ENCODE data around the gene FAM20C.

Gene FAM20C

GRCh38 chr7:278081-278480 lies 85.7 kb downstream of the FAM20C start:
- no peak for DNase-seq

GRCh38 chr7:279821-280220 lies 87.5 kb downstream of the FAM20C start:
- DNase-seq: no peak

- DNase-seq: no peak
Observed at GRCh38 chr7:280461-280860, 88.1 kb downstream of the FAM20C start.

GRCh38 chr7:281637-282036 lies 89.3 kb downstream of the FAM20C start:
- DNase-seq: no peak

- DNase-seq: no peak
Observed at GRCh38 chr7:282621-283020, 90.2 kb downstream of the FAM20C start.

GRCh38 chr7:284762-285722 lies 92.7 kb downstream of the FAM20C start:
- DNase-seq: no peak

- DNase-seq: no peak
Observed at GRCh38 chr7:285731-286130, 93.4 kb downstream of the FAM20C start.

GRCh38 chr7:286266-286665 lies 93.9 kb downstream of the FAM20C start:
- DNase-seq: no peak

- DNase-seq: no peak
Observed at GRCh38 chr7:288671-289101, 96.3 kb downstream of the FAM20C start.

GRCh38 chr7:289209-289755 lies 96.9 kb downstream of the FAM20C start:
- no peak for DNase-seq

GRCh38 chr7:289756-290553 lies 97.6 kb downstream of the FAM20C start, which contains the start of gene FOXL3:
Gene FOXL3, plus strand, starts transcription at chr7:290170. Its CDS starts 0 bp downstream, at chr7:290170.
- DNase-seq: no peak

- no peak for DNase-seq
Observed at GRCh38 chr7:290554-291372, 98.4 kb downstream of the FAM20C start.

- DNase-seq: no peak
Observed at GRCh38 chr7:291373-292092, 99.2 kb downstream of the FAM20C start.

- DNase-seq: no peak
Observed at GRCh38 chr7:292226-292625, 99.9 kb downstream of the FAM20C start.

- no peak for DNase-seq
Observed at GRCh38 chr7:292826-293225, 100.5 kb downstream of the FAM20C start.

GRCh38 chr7:293681-294439 lies 101.5 kb downstream of the FAM20C start:
- no peak for DNase-seq

GRCh38 chr7:294440-295154 lies 102.2 kb downstream of the FAM20C start:
- no peak for DNase-seq

GRCh38 chr7:295155-296154 lies 103.1 kb downstream of the FAM20C start:
- no peak for DNase-seq

- DNase-seq: no peak
Observed at GRCh38 chr7:296373-296945, 104.1 kb downstream of the FAM20C start.

Data from stimulated activated CD4-positive, alpha-beta T cell treated with anti-CD3 and anti-CD28 coated beads, Interleukin-12 subunit alpha, Interleukin-12 subunit beta, amount 100 ng/mL, for 4 hours (primary cell).